DOHH2 (cell line): ENCODE data around the gene ESRRB.
A peak's percentile ranks its signal among the peaks of the same experiment; 100 is the strongest.

Source experiments
- H3F3A ChIP-seq: fragments of 200-600 bp; sonication (generic), shearing (Covaris generic); 2 replicates; pipeline ENCODE4 v1.6.0; 2016; ENCODE audit warnings: antibody characterized with exemption, mild to moderate bottlenecking; ENCODE audit not compliant: control insufficient read depth, insufficient read depth
- H3K27ac ChIP-seq: fragments of 200-600 bp; sonication (generic); 2 replicates; pipeline ENCODE4 v1.5.1; 2014; ENCODE audit warnings: low read depth, mild to moderate bottlenecking, low read length, moderate library complexity
- H3K27me3 ChIP-seq: fragments of 200-600 bp; sonication (generic); 2 replicates; pipeline ENCODE4 v1.6.1; 2014; ENCODE audit warnings: mild to moderate bottlenecking, low read length, mixed read lengths; ENCODE audit not compliant: control insufficient read depth
- H3K36me3 ChIP-seq: fragments of 200-600 bp; sonication (generic); 2 replicates; pipeline ENCODE4 v1.6.1; 2014; ENCODE audit warnings: mild to moderate bottlenecking, low read length, moderate library complexity, mixed read lengths; ENCODE audit not compliant: control insufficient read depth
- H3K4me1 ChIP-seq: fragments of 200-600 bp; sonication (generic); 2 replicates; pipeline ENCODE4 v1.6.1; 2014; ENCODE audit warnings: mild to moderate bottlenecking, low read length, mixed read lengths; ENCODE audit not compliant: control insufficient read depth
- H3K4me2 ChIP-seq: fragments of 200-600 bp; sonication (generic); 2 replicates; pipeline ENCODE4 v1.6.0; 2014; ENCODE audit warnings: mild to moderate bottlenecking, low read length, moderate library complexity
- H3K4me3 ChIP-seq: fragments of 200-600 bp; sonication (generic); 2 replicates; pipeline ENCODE4 v1.5.1; 2014; ENCODE audit warnings: mild to moderate bottlenecking, low read length, mixed read lengths
- H3K79me2 ChIP-seq: fragments of 200-600 bp; sonication (generic); 2 replicates; pipeline ENCODE4 v1.6.1; 2014; ENCODE audit warnings: mild to moderate bottlenecking, low read length, mixed read lengths; ENCODE audit not compliant: control insufficient read depth
- H3K9me2 ChIP-seq: fragments of 200-600 bp; sonication (generic); replicated peaks from 2 replicates; pipeline ENCODE4 v1.6.1; 2014; ENCODE audit warnings: mild to moderate bottlenecking, low read length, mixed read lengths; ENCODE audit not compliant: control insufficient read depth
- H3K9me3 ChIP-seq: fragments of 200-600 bp; sonication (generic); 2 replicates; pipeline ENCODE4 v1.6.1; 2014; ENCODE audit warnings: antibody characterized with exemption, low read length, mixed read lengths; ENCODE audit not compliant: control insufficient read depth, insufficient read depth
- H4K20me1 ChIP-seq: fragments of 200-600 bp; sonication (generic); 2 replicates; pipeline ENCODE4 v1.6.0; 2014; ENCODE audit warnings: low read depth, mild to moderate bottlenecking, antibody characterized with exemption, low read length, moderate library complexity; ENCODE audit not compliant: control insufficient read depth, insufficient read depth
- EZH2phosphoT487 ChIP-seq: fragments of 200-600 bp; sonication (generic); IDR thresholded peaks from 2 replicates; pipeline ENCODE4 v1.6.1; 2017; ENCODE audit warnings: borderline replicate concordance, mild to moderate bottlenecking, antibody characterized with exemption, low read length, moderate library complexity, mixed read lengths
- TF ChIP-seq, protein P1 (sequence below): fragments of 200-600 bp; sonication (generic); IDR thresholded peaks from one replicate; pipeline ENCODE4 v1.5.1; 2014; ENCODE audit warnings: antibody characterized with exemption, mild to moderate bottlenecking, low read depth, low read length; ENCODE audit not compliant: poor library complexity, severe bottlenecking

ESRRB gene

DNA sequence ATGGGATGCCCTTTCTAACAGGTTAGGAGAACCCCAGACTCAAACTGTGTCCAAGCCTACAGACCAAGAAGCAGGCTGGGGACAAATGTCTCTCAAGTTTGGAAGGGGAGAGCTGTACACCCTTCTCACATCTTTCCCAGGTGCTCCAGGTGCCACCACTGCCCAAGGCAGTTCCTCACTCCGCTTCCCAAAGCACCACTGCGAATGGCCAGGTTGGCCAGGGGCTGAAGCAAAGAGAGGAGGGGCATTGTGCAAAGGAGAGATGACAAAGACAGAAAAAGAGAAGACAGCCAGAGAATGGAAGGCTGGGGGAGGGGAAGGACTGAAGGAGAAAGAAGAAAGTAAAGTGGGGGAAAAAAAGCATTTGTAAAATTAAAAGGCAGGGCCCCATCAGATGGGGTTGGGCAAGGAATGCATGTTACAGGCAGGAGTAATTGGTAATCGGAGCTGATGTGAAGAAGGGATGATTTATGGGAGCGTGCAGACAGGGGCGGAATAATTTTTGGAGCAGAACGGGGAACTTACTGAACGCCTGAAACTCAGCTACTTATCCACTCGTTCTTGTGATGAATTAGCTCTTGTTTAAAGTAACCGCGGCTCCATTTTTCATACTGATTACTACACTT lies 165.8 kb downstream of the ESRRB start:
- Histone ChIP-seq H3K36me3 (no peaks in the 10 kb centered on the region), H3K4me1 (no peaks in the 10 kb centered on the region), H3K27ac (no peak overlapping the region), H3K79me2 (no peaks in the 10 kb centered on the region), H3K4me2 (no peak overlapping the region), H3K27me3 (no peaks in the 10 kb centered on the region), H3K9me2 (no peaks in the 10 kb centered on the region), H4K20me1 (no peaks in the 10 kb centered on the region), H3F3A (no peaks in the 10 kb centered on the region), H3K9me3 (no peaks in the 10 kb centered on the region), H3K4me3 (no peak overlapping the region)
- no peak for TF ChIP-seq EZH2phosphoT487
- TF ChIP-seq, protein P1, sequence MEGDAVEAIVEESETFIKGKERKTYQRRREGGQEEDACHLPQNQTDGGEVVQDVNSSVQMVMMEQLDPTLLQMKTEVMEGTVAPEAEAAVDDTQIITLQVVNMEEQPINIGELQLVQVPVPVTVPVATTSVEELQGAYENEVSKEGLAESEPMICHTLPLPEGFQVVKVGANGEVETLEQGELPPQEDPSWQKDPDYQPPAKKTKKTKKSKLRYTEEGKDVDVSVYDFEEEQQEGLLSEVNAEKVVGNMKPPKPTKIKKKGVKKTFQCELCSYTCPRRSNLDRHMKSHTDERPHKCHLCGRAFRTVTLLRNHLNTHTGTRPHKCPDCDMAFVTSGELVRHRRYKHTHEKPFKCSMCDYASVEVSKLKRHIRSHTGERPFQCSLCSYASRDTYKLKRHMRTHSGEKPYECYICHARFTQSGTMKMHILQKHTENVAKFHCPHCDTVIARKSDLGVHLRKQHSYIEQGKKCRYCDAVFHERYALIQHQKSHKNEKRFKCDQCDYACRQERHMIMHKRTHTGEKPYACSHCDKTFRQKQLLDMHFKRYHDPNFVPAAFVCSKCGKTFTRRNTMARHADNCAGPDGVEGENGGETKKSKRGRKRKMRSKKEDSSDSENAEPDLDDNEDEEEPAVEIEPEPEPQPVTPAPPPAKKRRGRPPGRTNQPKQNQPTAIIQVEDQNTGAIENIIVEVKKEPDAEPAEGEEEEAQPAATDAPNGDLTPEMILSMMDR: no peak

DNA sequence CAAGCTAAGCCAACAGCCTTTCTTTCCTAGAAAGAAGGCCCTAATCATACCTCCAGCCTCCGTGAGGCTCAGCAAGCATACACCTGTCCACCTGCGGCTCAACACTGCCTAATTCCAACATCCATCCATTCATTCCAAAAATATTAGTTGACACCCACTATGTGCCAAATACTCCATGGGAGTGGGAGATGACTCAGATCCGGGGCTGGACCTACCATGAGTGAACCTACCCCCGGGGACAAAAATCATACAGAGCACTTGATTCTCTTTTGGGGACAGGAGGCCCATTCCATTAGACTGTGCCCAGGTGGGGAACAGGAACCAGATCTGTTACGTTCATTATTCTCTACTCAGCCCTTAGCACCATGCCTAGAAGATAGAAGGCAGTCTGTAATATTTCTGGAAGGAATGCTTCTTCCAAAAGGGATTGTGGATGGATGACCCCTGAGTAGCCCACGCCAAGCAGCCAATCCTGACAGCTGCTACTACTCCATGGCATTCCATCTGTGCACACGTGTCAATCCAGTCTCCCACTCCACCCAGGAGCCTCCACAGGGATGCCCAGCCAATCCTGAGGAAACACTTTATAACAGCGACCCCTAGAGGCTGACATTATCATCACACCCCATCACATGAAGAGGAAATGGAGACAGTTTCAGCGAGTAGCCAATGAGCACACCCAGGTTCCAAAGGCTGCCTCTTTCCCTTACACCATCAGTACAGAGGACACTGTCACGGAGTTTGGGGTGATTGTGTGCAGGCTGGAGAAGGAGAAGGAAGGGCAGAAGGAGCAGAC lies 170.7 kb downstream of the ESRRB start:
- H3K27ac ChIP-seq: no peak overlapping the region
- no peaks in the 10 kb centered on the region for H3K9me3 ChIP-seq
- H3K27me3 ChIP-seq: no peaks in the 10 kb centered on the region
- no peaks in the 10 kb centered on the region for H3K79me2 ChIP-seq
- H3K4me3 ChIP-seq: no peak overlapping the region
- no peaks in the 10 kb centered on the region for H3K36me3 ChIP-seq
- H4K20me1 ChIP-seq: no peaks in the 10 kb centered on the region
- no peaks in the 10 kb centered on the region for H3K9me2 ChIP-seq
- no peaks in the 10 kb centered on the region for H3K4me1 ChIP-seq
- no peak overlapping the region for H3K4me2 ChIP-seq
- TF ChIP-seq EZH2phosphoT487: no peak
- TF ChIP-seq, protein P1: peak; percentile 80
- H3F3A ChIP-seq: no peaks in the 10 kb centered on the region

- Histone ChIP-seq H3K79me2 (no peaks in the 10 kb centered on the region), H3K4me1 (no peaks in the 10 kb centered on the region), H3K4me3 (no peak overlapping the region), H3K27me3 (peaks cover 8% of the 10 kb centered on the region), H4K20me1 (no peaks in the 10 kb centered on the region), H3K9me2 (no peaks in the 10 kb centered on the region), H3K27ac (no peak overlapping the region), H3F3A (no peaks in the 10 kb centered on the region), H3K9me3 (no peaks in the 10 kb centered on the region), H3K36me3 (no peaks in the 10 kb centered on the region), H3K4me2 (no peak overlapping the region)
- TF ChIP-seq, protein P1: no peak
- TF ChIP-seq EZH2phosphoT487: no peak
Measured at GRCh38 chr14:76547831-76548230, 171.9 kb downstream of the ESRRB start.
